NCI-H226 (cell line): ENCODE data around the gene SYNE4.
A peak's percentile ranks its signal among the peaks of the same experiment; 100 is the strongest.
"Not testable (repeated sequence)": the region's sequence is repeated elsewhere in the genome, so short reads cannot be mapped to it uniquely, and the experiment has no call there.

Experiments used
- DNase-seq: peaks from one replicate; pipeline ENCODE4 v3.0.0-alpha.2; 2015

Gene SYNE4

GRCh38 chr19:35987571-35987896 lies 21.1 kb downstream of the SYNE4 start:
- no peak for DNase-seq

DNA sequence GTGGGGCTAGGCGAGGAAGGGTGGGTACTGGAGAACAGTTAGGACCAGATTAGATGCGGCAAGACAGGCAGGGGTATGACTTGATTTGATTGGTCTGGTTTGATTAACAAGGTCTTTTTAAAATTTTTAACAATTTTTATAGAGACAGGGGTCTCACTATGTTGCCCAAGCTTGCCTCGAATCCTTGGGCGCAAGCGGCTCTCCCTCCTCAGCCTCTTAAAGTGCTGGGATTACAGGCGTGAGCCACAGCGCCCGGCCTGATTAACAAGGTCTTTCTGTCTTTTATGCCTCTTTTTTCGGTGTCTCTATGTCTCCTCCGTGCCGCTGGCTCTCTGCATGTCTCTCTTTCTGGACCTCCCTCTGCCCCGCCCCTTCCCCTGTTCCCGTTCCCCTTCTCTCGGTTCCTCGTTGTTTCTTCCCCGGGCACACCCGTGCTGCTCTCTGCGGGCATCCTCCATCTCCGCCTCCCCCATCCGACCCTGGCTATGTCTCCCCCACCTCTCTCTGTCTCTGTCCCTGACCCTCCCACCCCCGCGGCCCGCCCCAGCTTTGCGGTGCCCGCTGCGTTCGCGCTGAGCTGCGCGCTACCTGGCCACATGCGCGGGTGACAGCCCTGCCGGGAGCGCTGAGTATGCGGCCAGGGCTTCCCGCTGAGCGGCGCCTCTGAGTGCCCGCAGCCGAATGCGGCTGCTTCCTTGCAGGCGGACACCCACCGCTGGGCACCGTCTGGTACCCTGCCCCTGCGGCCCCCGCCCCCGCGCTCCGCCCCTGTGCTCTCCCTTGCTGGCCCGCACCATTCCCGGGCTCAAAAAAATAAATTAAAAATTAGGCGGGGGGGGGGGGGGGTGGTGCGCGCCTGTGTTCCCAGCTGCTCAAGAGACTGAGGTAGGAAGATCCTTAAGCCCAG lies 21.7 kb downstream of the SYNE4 start:
- no peak for DNase-seq

DNA sequence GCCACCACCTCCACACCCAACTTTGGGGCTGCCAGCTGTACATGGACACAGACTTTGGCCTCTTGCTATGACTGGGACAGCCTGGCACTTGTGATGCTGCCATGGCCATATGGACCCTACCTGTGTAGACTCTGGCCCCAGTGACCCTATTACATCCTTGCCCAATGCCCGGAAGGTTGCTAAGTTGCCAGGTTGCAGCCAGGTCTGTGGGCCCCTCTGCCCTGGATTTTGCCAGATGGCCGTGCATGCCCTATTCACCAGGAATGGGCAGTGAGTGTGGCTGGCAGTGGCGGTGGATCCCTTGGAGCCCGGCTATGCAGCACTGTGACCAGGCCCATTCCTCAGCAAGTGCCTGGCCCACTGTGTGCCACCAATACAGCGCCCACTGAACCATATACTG lies 22.5 kb downstream of the SYNE4 start:
- no peak for DNase-seq

- no peak for DNase-seq
Measured at GRCh38 chr19:35983177-35983576, 25.4 kb downstream of the SYNE4 start.

DNA sequence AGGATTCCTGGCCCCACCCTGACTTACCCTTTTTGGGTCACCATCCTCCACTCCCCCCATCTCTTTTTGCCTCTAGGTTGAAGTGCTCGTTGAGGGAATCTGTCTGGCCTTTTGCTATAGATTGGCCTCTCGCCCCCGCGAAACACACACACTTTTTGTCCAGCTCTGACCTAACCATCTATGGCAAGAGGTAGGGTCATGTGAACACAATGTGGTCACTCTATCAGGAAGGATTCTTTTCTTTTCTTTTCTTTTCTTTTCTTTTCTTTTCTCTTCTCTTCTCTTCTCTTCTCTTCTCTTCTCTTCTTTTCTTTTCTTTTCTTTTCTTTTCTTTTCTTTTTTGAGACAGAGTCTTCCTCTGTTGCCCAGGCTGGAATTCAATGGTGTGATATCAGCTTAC lies 27.6 kb downstream of the SYNE4 start:
- DNase-seq, result not testable (repeated sequence)

DNA sequence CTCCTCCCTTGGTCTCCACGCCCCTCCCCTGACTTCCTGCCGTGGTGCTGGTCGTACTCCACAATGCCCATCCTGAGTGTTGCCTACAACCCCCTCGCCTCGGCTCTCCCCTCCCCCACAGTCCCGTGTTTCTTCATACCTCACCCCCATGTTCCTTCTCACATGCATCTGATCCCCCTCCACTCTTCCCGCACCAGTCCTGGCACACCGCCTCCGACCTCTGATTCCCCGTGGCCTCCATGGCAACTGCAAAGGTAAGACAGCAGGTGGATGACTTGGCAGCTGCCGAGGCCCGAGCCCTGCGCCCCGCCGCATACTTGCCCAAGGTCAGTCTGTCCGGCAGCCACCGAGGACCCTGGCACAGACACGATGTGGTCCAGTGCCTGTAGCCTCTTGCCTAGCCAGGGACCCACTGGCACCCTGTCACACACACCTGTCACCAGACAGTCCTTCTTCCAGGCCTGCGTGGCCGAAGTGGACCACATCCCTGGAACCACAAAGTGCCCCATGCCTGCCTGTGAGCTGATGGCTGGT lies 29.7 kb downstream of the SYNE4 start:
- DNase-seq, result no peak

DNA sequence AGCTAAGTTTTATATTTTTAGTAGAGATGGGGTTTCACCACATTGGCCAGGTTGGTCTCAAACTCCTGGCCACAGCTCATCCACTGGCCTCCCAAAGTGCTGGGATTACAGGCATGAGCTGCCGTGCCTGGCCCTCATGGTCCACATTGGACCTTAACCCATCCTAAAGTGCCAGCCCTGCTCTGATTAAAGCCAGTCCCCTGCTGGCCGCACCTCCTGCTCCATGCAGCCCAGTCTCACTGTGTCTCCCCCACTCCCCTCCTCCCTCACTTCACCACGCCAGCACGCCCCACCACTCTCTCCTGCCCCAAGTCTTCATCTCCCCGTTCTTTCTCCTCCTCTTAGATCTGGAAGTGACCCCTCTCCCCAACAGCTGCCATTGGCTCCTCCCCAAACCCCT lies 30.3 kb downstream of the SYNE4 start:
- no peak for DNase-seq

DNA sequence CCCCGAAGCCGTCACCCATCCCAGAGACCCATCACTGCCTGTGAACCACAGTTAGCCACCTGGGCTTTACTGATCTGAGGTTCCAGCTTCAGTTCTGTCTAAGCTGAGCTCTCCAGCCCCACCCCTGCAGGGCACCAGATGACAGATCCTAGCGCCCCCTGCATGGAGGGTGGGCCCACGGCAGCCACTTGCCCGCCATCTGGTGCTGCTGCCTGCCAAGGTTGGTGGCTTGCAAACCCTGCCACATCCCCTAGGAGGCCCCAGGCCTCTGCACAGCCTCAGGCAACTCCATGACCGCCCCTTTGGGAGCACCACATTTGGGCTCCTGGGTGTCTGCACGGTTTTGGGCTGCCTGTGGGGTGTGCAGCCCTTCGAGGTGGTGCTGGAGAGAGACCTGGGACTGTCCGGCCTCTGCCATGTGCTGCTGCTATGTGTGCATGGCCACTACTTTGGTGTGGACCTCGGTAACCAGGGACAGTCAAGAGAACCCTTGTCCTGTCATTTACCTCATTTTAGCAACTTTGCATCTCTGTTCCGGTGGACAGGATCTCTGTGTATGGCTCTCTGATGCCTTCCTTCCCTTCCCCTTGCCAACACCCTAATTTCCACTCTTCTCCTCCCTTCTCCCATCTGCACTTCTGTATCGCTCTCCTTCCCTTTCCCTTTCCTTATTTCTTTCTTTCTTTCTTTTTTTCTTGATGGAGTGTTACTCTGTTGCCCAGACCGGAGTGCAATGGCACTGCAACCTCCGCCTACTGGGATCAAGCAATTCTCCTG lies 31.0 kb downstream of the SYNE4 start:
- DNase-seq, result no peak

GRCh38 chr19:35975608-35976214 lies 32.9 kb downstream of the SYNE4 start:
- peak; percentile 12 for DNase-seq

GRCh38 chr19:35973487-35973886 lies 35.1 kb downstream of the SYNE4 start:
- no peak for DNase-seq

DNA sequence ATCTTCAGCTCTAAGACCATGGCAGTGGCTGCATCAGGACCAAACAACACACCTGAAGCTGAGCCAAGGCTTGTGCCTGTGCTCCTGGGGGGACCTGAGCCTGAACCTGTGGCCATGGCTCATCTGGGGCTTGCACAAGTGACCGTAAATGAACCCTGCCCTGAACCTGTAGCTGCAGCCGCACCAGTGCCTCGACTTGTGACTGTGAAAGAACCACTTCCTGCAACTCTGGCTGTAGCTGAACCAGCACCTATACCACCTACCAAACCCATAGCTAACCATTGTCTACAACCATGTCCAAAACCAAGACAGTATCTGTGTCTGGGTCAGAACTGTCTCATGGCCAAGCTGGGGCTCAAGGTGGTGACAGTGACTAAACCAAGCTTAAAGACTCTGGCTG lies 41.8 kb downstream of the SYNE4 start:
- no peak for DNase-seq

- DNase-seq, result no peak
Measured at GRCh38 chr19:35963514-35963913, 45.1 kb downstream of the SYNE4 start.

- DNase-seq, result no peak
Measured at GRCh38 chr19:35960432-35960972, 48.1 kb downstream of the SYNE4 start.

DNA sequence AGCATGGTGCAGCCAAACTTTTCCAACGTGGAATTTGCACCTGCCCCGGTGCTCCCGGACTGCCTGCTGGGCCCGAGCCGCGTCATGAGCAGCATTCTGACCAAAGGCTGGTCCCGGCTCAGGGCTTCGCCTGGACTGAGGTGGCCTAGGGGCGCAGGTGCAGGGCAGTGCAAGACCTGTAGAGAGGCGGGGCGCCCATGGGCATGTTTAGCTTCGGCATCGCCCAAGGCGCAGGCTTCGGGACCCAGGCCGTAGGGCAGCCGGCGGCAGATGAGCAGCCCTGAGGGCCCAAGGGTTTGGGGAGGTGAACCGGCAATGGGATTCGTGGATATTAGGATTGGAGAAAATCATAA lies 48.7 kb downstream of the SYNE4 start:
- DNase-seq, result no peak

DNA sequence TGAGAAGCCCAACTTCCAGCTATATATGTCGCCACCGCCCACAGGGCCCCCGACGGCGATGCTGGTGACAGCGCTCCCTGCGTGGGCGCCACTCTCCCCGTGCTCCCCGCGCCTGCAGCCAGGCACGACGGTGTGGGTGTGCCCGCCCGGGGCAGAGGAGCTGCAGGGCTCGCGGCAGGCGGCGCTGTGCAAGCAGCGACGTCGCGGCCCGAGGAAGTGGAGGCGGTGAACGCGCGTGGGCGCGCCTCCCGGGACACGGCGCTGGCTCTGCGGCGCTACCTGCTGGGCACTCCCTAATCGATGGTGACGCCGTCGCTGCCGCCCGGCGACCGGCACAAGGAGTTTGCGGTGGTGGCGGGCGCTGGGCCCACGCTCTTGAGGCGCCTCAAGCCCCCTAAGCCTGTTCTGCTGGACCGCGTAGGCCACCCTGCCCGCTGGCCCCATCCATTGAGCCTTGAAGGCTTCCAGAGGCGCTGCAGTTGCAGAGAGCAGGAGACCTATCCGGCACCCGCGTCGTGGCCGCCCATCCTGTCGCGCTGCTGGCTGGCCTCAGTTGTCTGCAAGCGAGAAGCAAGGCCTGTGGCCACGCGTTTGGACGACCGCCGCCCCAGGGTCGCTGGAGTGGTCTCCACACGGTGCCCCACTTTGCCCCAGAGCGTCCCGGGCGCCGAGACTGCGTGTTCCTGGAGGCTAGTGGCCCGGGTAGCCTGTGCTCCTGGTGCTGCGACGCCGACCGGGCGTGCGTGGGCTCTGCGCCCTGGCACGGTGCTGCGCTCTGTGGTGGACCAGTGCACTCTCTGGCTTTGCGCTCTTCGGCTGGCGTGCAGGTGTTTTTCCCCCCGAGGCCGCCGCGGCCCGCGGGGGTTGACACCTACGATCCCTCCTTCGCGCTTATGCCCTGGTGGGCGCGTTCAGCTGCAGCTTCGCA lies 49.3 kb downstream of the SYNE4 start:
- no peak for DNase-seq

GRCh38 chr19:35958660-35959039 lies 50.0 kb downstream of the SYNE4 start:
- DNase-seq, result no peak

DNA sequence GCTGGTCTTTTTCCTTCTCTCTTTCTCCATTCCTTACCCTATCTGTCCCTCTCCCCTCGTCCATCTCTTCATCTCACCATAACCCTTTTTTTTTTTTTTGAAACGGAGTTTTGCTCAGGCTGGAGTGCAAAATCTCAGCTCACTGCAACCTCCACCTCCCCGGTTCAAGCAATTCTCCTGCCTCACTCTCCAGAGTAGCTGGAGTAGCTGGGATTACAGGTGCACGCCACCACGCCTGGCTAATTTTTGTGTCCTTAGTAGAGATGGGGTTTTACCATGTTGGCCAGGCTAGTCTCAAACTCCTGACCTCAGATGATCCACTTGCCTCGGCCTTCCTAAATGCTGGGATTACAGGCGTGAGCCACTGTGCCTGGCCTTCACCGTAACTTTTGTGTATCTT lies 51.2 kb downstream of the SYNE4 start:
- DNase-seq, result not testable (repeated sequence)

DNA sequence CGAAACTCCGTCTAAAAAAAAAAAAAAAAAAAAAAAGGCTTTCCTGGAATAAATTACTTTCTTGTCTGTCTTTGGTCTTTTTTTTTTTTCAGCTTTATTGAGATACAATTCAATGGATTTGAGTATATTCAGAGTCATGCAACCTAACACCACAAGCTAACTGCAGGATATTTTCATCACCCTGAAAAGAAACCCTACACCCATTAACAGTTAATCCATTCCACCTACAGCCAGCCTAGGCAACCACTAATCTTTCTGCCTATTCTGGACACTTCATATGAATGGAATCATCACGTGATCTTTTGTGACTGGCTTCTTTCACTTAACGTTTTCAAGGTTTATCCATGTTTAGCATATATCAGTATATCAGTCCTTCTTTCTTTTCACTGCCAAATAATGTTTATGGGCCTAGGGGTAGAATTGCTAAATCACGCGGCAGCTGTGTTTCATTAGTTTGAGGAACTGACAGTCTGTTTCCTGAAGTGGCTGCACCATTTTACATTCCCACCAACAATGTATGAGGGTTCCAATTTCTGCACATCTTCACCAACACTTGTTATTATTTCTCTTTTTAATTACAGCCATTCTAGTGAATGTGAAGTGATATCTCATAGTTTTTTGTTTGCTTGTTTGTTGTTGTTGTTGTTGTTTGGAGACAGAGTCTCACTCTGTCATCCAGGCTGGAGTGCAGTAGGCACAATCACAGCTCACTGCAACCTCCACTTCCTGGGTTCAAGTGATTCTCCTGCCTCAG lies 52.6 kb downstream of the SYNE4 start:
- DNase-seq, result no peak
